CD4-positive, alpha-beta T cell treated with Interleukin-10 for 1 hour (primary cell): ENCODE data around the gene ADNP2.

ENCODE experiments used
- DNase-seq: peaks from one replicate; pipeline ENCODE4 v3.0.0-alpha.2; 2020

Gene ADNP2

DNA sequence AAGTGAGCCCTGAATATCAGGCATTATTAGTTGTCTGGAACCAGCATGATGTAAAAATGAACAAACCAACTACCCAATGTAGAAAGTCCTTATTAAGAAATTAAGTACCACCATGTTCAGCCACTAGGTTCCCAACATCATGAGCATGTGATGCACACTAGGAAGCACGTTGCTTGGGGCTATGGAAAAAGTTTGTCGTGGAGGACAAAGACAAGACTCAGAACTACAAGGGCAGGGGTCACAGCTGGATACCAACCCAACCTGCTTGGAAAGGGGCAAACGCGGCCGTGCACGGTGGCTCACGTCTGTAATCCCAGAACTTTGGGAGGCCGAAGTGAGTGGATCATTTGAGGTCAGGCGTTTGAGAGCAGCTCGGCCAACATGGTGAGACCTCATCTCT lies 64.0 kb downstream of the ADNP2 start:
- DNase-seq, result no peak

- DNase-seq, result peak; percentile 81
These were observed 66.6 kb downstream of the ADNP2 start for GRCh38 chr18:80175451-80176204.

- no peak for DNase-seq
These were observed 67.4 kb downstream of the ADNP2 start for GRCh38 chr18:80176334-80177073.

- DNase-seq, result no peak
These were observed 68.1 kb downstream of the ADNP2 start for GRCh38 chr18:80177128-80177527.

GRCh38 chr18:80178935-80179818 lies 70.1 kb downstream of the ADNP2 start:
- no peak for DNase-seq

GRCh38 chr18:80179857-80180558 lies 70.9 kb downstream of the ADNP2 start:
- DNase-seq, result no peak

DNA sequence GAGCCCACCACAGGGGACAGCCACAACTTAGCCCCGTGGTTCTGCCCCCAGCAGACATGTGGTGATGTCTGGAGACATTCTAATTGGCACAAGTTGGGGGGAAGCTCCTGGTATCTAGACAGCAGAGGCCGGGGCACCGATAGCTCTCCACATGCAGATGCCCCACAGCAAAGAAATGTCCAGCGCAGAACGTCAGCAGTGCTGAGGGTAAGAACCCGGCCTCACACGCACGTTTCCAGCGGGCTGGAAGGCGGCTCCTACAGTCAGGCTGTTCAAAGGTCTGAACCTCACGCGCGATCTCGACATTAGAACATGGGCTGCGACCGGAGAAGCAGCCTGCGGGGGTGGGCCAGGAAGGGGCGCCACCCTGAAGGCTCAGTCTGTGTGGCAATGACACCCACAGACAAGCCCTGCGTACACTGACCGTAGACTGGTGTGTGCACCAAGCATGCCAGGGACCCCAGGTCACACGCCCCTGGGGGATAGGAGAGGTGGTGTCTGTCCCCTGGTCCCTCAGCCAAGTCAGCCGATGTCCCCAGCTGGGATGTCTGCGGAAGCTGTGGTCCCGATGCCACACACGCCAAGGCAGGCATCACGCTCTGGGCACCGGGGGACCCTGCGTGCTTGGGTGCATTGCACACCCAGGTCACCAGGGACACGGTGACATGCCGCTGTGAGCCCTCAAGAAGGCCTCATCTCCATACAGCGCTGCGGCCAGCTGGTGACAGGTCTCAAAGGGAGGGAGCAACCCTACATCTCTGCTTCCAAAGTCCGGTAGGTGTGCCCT lies 71.9 kb downstream of the ADNP2 start:
- DNase-seq, result no peak

DNA sequence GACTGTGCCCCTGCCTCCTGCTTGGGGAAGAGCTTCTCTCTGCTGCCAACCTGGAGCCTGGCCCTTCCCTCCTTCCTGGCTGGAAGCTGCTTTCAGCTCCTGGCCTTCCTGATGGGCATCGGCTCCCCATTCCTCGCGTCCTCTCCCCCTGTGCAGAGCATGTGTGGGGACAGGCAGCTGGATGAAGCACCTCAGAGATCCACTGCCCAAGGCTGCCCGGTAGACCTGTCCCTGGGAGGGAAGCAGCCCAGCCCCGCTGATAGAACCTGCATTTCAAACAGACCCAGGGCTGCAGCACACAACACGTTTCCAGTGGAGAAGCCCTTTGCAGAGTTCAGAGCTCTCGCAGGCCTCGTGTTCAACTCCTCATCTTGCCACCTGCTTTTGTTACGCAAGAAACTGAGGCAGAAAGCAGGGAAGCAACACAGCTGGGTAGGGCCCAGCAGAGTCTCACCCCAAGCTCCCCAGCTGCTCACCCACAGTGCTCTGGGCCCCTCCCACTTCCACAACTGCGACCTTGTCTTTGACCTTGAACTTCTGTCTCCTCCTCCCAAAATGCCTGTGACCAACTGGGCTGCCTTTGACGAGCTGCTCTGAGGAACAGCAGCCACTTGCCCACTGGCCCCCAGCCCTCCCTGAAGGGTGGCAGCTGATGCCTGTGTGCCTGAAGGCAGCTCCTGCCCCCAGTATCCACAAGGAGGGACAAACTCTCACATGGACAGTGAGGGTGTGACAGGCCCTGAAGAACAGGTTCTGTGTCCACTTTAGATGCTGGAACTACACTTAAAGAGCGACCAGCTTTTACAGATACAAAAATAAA lies 72.8 kb downstream of the ADNP2 start:
- no peak for DNase-seq

- no peak for DNase-seq
These were observed 73.8 kb downstream of the ADNP2 start for GRCh38 chr18:80182855-80183254.

DNA sequence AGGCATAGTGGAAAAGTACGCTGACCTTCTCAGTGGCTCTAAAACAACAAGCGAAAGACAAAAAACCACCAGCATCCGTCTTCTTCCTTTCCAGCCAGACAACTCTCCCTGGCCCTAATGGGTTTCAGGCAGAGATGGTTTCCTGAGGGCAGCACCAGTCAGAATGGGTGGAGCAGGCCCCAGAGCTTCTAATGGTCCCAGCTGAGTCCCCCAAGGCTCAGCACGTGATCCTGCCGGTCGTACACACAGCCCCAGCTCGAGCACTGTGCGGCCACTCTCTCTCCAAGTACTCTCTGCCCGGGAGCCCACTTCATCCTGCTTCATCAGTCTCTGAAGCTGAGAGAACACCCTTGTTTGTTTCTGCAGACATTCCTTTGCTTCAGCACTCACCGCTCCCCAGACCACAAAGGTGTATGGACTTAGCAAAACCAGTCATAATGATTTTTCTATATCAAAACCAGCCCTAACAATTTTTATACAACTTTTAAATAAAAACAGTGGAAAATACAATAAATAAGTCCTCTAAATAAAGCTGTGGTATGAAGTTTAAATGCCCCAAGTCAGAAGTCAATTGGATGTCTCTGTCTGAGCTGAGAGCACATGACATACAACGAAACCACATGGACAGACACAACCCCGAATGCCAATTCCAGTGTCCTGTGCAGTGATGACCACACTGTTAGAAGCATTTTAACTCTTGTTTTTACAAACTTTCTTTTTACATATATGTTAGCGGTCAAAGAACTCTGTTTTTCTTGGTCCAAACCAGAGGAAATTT lies 74.4 kb downstream of the ADNP2 start:
- no peak for DNase-seq

GRCh38 chr18:80184243-80184772 lies 75.2 kb downstream of the ADNP2 start:
- no peak for DNase-seq

GRCh38 chr18:80185545-80185944 lies 76.5 kb downstream of the ADNP2 start:
- DNase-seq, result no peak

- no peak for DNase-seq
These were observed 79.0 kb downstream of the ADNP2 start for GRCh38 chr18:80187956-80188642.

DNA sequence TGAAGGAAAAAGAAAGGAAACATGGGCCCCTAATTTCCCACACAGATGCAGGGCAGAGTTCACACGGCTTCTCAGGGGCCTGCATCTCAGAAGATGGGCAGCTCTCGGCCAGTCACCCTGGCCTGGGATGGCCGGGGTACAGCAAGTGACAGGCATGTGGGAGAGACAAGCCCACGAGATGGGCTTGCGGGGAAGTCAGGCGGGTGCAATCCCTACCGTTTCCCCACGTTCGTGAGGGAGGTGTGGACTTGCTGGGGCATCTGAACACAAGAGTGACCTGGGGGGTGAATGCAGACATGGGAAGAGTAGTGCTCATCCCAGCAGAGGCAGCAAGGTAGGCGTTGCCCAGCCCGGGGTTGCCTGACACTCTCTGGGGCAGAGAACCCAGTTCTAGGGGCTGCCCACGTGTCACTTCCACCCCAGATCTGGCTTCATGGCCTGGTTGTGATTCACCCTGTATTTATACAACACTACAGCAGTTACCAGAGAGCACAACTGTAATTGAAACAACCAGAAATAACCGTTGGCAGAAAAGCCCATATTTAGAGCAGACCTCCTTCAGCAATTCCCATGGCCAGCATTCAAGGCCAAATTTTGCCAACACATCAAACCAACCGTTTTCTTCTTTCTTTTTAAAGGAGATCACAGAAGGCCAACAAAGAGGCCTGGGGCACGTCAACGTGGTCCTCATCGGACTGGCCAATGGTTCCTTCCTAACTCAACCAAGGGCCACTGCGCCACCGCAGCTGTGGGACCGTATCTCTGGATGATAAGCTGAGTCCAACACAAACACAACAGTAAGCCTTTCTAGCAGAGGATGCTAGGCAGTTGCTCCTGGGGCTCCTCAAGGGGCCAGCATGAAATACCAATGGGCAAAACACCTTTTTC lies 79.8 kb downstream of the ADNP2 start:
- DNase-seq, result no peak

- DNase-seq, result no peak
These were observed 80.4 kb downstream of the ADNP2 start for GRCh38 chr18:80189531-80189865.
